Measurements from ENCODE around the gene CRYBB2. TPM values are rescaled to one million over a fixed set of nuclear protein-coding genes. Genes with fewer than 3 reads are reported as not detected.

Gene CRYBB2
- total RNA-seq, 1 donor from 2014 or later = not detected

GRCh38 chr22:25182131-25183110 is 37.0 kb upstream of the CRYBB2 start:
- TF ChIP-seq EZH2 (IDR thresholded peaks at IDR 0.05) = no peak
- no peak for TF ChIP-seq EZH2phosphoT487 (IDR thresholded peaks at IDR 0.05)
- TF ChIP-seq, protein P1, sequence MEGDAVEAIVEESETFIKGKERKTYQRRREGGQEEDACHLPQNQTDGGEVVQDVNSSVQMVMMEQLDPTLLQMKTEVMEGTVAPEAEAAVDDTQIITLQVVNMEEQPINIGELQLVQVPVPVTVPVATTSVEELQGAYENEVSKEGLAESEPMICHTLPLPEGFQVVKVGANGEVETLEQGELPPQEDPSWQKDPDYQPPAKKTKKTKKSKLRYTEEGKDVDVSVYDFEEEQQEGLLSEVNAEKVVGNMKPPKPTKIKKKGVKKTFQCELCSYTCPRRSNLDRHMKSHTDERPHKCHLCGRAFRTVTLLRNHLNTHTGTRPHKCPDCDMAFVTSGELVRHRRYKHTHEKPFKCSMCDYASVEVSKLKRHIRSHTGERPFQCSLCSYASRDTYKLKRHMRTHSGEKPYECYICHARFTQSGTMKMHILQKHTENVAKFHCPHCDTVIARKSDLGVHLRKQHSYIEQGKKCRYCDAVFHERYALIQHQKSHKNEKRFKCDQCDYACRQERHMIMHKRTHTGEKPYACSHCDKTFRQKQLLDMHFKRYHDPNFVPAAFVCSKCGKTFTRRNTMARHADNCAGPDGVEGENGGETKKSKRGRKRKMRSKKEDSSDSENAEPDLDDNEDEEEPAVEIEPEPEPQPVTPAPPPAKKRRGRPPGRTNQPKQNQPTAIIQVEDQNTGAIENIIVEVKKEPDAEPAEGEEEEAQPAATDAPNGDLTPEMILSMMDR (IDR thresholded peaks at IDR 0.05) = no peak
- H3K9ac ChIP-seq = no peak overlapping the region
- H4K20me1 ChIP-seq (ENCODE audit: low read depth) = no peaks in the 10 kb centered on the region
- no peak for DNase-seq (ENCODE audit: low spot score)
- Mint-ChIP-seq H3K4me3 (no peak overlapping the region), H3K4me1 (no peaks in the 10 kb centered on the region), H3K27me3 (ENCODE audit: insufficient read depth, low read depth) (peaks cover 4% of the 10 kb centered on the region), H3K36me3 (peaks cover 21% of the 10 kb centered on the region), H3K27ac (no peak overlapping the region), H3K9me3 (peaks cover 3% of the 10 kb centered on the region)
- no peaks in the 10 kb centered on the region for H3K36me3 ChIP-seq
- no peak overlapping the region for H3K4me2 ChIP-seq
- no peaks in the 10 kb centered on the region for H3F3A ChIP-seq (ENCODE audit: low read depth)
- H3K79me2 ChIP-seq (ENCODE audit: low read depth) = no peaks in the 10 kb centered on the region
- H3K27ac ChIP-seq = no peak overlapping the region
- H3K4me1 ChIP-seq = no peaks in the 10 kb centered on the region
- no peaks in the 10 kb centered on the region for H3K27me3 ChIP-seq
- no peak overlapping the region for H2AFZ ChIP-seq (replicated peaks)
- no peak overlapping the region for H3K4me3 ChIP-seq
- H3K9me3 ChIP-seq (ENCODE audit: low read depth) = no peaks in the 10 kb centered on the region

DNA sequence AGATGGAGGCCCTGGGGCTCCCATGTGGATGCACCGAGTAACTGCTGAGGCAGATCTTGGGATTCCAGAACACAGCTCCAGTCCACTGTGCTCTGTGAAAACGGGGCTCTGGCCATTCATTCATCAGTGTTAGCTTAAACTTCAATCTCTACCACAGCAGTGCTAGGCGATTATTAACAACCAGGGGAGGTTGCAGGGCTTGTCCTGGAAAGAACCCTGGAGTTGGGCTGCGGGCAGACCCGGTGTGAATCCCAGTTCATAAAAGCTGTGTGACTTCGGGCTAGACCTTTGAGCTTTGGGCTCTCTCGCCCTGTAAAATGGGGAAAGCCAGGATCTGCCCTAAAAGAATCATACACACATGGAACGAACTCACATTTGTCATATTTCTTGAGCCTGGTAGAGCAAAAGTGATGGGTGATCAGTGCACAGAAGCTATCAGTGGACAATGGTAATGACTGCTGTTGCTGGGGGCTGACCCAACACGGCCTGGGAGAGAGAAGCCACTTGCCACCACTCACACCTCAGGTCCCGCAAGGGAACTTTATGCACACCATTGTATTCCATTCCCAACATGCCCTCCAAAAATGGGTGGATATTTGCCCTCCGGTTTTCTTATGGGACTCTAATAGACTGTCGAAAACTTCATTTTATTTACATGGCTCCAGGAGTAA is 35.4 kb upstream of the CRYBB2 start:
- H3K4me2 ChIP-seq = no peak overlapping the region

DNA sequence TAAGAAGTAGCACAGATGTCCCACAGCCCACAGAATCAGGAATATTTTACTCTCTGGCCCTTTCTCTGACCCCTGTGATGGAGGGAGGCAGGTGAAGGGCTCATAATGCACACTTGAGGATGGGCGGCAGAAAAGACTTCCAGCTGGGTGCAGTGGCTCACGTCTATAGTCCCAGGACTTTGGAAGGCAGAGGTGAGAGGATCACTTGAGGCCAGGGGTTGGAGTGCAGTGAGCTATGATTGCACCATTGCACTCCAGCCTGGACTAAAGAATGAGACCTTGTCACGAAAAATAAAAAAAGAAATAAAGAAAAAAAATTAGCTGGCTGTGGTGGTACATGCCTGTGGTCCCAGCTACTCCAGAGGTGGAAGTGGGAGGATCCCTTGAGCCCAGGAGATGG is 33.3 kb upstream of the CRYBB2 start:
- no peak overlapping the region for H3K27ac Mint-ChIP-seq
- H3K27me3 Mint-ChIP-seq (ENCODE audit: insufficient read depth, low read depth) = peaks cover 4% of the 10 kb centered on the region
- Histone ChIP-seq H3K79me2 (ENCODE audit: low read depth) (no peaks in the 10 kb centered on the region), H3K4me3 (no peak overlapping the region), H3K9me3 (ENCODE audit: low read depth) (no peaks in the 10 kb centered on the region), H3F3A (ENCODE audit: low read depth) (no peaks in the 10 kb centered on the region), H3K36me3 (no peaks in the 10 kb centered on the region), H3K4me2 (no peak overlapping the region), H3K9ac (no peak overlapping the region), H4K20me1 (ENCODE audit: low read depth) (no peaks in the 10 kb centered on the region), H2AFZ (replicated peaks) (no peak overlapping the region), H3K27ac (no peak overlapping the region), H3K4me1 (no peaks in the 10 kb centered on the region), H3K27me3 (no peaks in the 10 kb centered on the region)
- no peaks in the 10 kb centered on the region for H3K9me3 Mint-ChIP-seq
- H3K4me1 Mint-ChIP-seq = no peaks in the 10 kb centered on the region
- DNase-seq (ENCODE audit: low spot score) = no peak
- no peak for TF ChIP-seq EZH2phosphoT487 (IDR thresholded peaks at IDR 0.05)
- no peak overlapping the region for H3K4me3 Mint-ChIP-seq
- peaks cover 27% of the 10 kb centered on the region for H3K36me3 Mint-ChIP-seq

More for the DNA sequence above, 35.4 kb upstream of the CRYBB2 start:
- Mint-ChIP-seq H3K4me3 (no peak overlapping the region), H3K4me1 (no peaks in the 10 kb centered on the region), H3K27ac (peak overlapping the region; percentile 87), H3K9me3 (peaks cover 3% of the 10 kb centered on the region), H3K27me3 (ENCODE audit: insufficient read depth, low read depth) (peaks cover 4% of the 10 kb centered on the region), H3K36me3 (peaks cover 25% of the 10 kb centered on the region)
- no peaks in the 10 kb centered on the region for H3K36me3 ChIP-seq
- no peak overlapping the region for H2AFZ ChIP-seq (replicated peaks)
- H3K4me1 ChIP-seq = no peaks in the 10 kb centered on the region
- H3K27me3 ChIP-seq = no peaks in the 10 kb centered on the region
- no peak for DNase-seq (ENCODE audit: low spot score)
- no peaks in the 10 kb centered on the region for H3F3A ChIP-seq (ENCODE audit: low read depth)
- TF ChIP-seq EZH2phosphoT487 (IDR thresholded peaks at IDR 0.05) (no peak), EZH2 (IDR thresholded peaks at IDR 0.05) (no peak)
- TF ChIP-seq, protein P1 (IDR thresholded peaks at IDR 0.05) = no peak
- no peaks in the 10 kb centered on the region for H4K20me1 ChIP-seq (ENCODE audit: low read depth)
- no peaks in the 10 kb centered on the region for H3K79me2 ChIP-seq (ENCODE audit: low read depth)
- no peaks in the 10 kb centered on the region for H3K9me3 ChIP-seq (ENCODE audit: low read depth)
- no peak overlapping the region for H3K27ac ChIP-seq
- H3K9ac ChIP-seq = no peak overlapping the region
- no peak overlapping the region for H3K4me3 ChIP-seq
